K562 (cell line): Measurements from ENCODE around the gene PPP2R5A. TPM values are rescaled to one million over a fixed set of nuclear protein-coding genes. Genes with fewer than 3 reads are reported as not detected.

Experiments
- ATAC-seq: fragments of 200-7000 bp; cut with Tn5 transposase; 3 replicates; pipeline ENCODE4 v1.9.1; 2020; ENCODE audit warnings: moderate library complexity
- BruUV-seq: library from RNA; stranded (reverse); fragments of 400-500 nt; replicated peaks from 2 replicates; lab custom pipeline; 2021; lab: Mats Ljungman, UMichigan
- CTCF ChIA-PET: fragments of 300-600 bp; formaldehyde crosslinking; extraction: SDS; loops from one replicate; lab custom pipeline; 2021; ENCODE audit warnings: low intra/inter-chr PET ratio; lab: Yijun Ruan, JAX
- POLR2A ChIA-PET: fragments of 300-600, 350-650 bp; sonication (Branson Sonifier 250); formaldehyde crosslinking; extraction: SDS; loops from one replicate; lab custom pipeline; 2021; ENCODE audit warnings: antibody characterized with exemption, inconsistent platforms; lab: Yijun Ruan, JAX
- DNase-seq, 4 experiments: peaks; one replicate each; pipeline versions ENCODE4 v3.0.0 to v3.0.0-alpha.2; 2011 to 2018; ENCODE audit warnings: low spot score in 3 of 4, mixed read lengths in 3 of 4; ENCODE audit errors: extremely low read depth in 1 of 4
- FAIRE-seq: peaks from 2 replicates; lab custom pipeline; 2011; peaks lifted over from hg19 to GRCh38; lab: Jason Lieb, UNC
- H2AFZ ChIP-seq: 2 replicates; pipeline ENCODE4 v1.6.0; 2011; ENCODE audit warnings: low read depth, low read length, control low read depth, inconsistent platforms
- H3K27ac ChIP-seq: fragments of 200-600 bp; 3 replicates; pipeline ENCODE4 v1.8.0; 2011; ENCODE audit warnings: low read depth, mild to moderate bottlenecking, control low read depth, inconsistent platforms, low read length, moderate library complexity, mixed read lengths; ENCODE audit errors: extremely low read depth
- H3K27me3 ChIP-seq, 2 experiments: fragments of 300-600 bp in 1 of 2; 2 replicates in 1 of 2; 3 replicates in 1 of 2; pipeline versions ENCODE4 v1.6.0 to v1.8.0; 2011; ENCODE audit warnings: inconsistent platforms in 2 of 2, low read length in 2 of 2, mild to moderate bottlenecking in 1 of 2, mixed read lengths in 1 of 2, moderate library complexity in 1 of 2; ENCODE audit not compliant: control insufficient read depth in 2 of 2, insufficient read depth in 2 of 2
- H3K36me3 ChIP-seq: fragments of 300-600 bp; 3 replicates; pipeline ENCODE4 v1.8.0; 2011; ENCODE audit warnings: mild to moderate bottlenecking, low read length, inconsistent platforms; ENCODE audit not compliant: control insufficient read depth, insufficient read depth
- H3K4me1 ChIP-seq, 2 experiments: fragments of 200-600 bp in 1 of 2; replicated peaks in 1 of 2; 2 replicates in 1 of 2; 3 replicates in 1 of 2; pipeline versions ENCODE4 v1.5.1 to v1.8.0; 2011; ENCODE audit warnings: inconsistent platforms in 2 of 2, low read length in 2 of 2, mild to moderate bottlenecking in 1 of 2, mixed read lengths in 1 of 2, moderate library complexity in 1 of 2; ENCODE audit not compliant: control insufficient read depth in 2 of 2, insufficient read depth in 2 of 2
- H3K4me2 ChIP-seq: 2 replicates; pipeline ENCODE4 v1.6.1; 2011; ENCODE audit warnings: low read length, control low read depth, inconsistent platforms, mixed read lengths; ENCODE audit not compliant: insufficient read depth
- H3K4me3 ChIP-seq: fragments of 200-600 bp; sonication (generic), shearing (Covaris generic); 2 replicates; pipeline ENCODE4 v1.5.1; 2016; ENCODE audit warnings: control low read depth, inconsistent platforms
- H3K79me2 ChIP-seq: fragments of 200-600 bp; 3 replicates; pipeline ENCODE4 v1.8.0; 2011; ENCODE audit warnings: low read length, inconsistent platforms; ENCODE audit not compliant: control insufficient read depth, insufficient read depth
- H3K9ac ChIP-seq, 2 experiments: 2 replicates each; pipeline versions ENCODE4 v1.6.0 to v1.6.1; 2011; ENCODE audit warnings: low read depth in 2 of 2, low read length in 2 of 2, control low read depth in 1 of 2, inconsistent platforms in 1 of 2, mild to moderate bottlenecking in 1 of 2, mixed read lengths in 1 of 2; ENCODE audit not compliant: insufficient read depth in 1 of 2
- H3K9me1 ChIP-seq: one replicate; pipeline ENCODE4 v1.6.0; 2011; ENCODE audit warnings: inconsistent platforms, mild to moderate bottlenecking, low read length, moderate library complexity; ENCODE audit not compliant: control insufficient read depth, insufficient read depth
- H3K9me3 ChIP-seq: replicated peaks from 2 replicates; pipeline ENCODE4 v1.5.1; 2011; ENCODE audit warnings: low read depth, low read length, inconsistent platforms; ENCODE audit not compliant: control insufficient read depth, insufficient read depth
- H4K20me1 ChIP-seq: replicated peaks from 2 replicates; pipeline ENCODE4 v1.6.1; 2011; ENCODE audit warnings: low read length, inconsistent platforms, mixed read lengths; ENCODE audit not compliant: control insufficient read depth, insufficient read depth
- BCOR ChIP-seq: fragments of 450-650 bp; IDR thresholded peaks from 2 replicates; pipeline ENCODE4 v1.6.1; 2016
- BRF1 ChIP-seq: IDR thresholded peaks from 3 replicates; pipeline ENCODE4 v1.6.1; 2011; ENCODE audit warnings: borderline replicate concordance, mild to moderate bottlenecking; ENCODE audit not compliant: insufficient read length; ENCODE audit errors: extremely low read depth
- C11orf30 ChIP-seq: fragments of 450-650 bp; IDR thresholded peaks from 2 replicates; pipeline ENCODE4 v1.6.1; 2016; ENCODE audit warnings: low read depth, mild to moderate bottlenecking
- POLR2B ChIP-seq: fragments of 450-650 bp; IDR thresholded peaks from 2 replicates; pipeline ENCODE4 v1.6.1; 2018; ENCODE audit warnings: low read depth; ENCODE audit not compliant: partially characterized antibody
- RBM15 ChIP-seq: fragments of 200-400 bp; formaldehyde crosslinking; IDR thresholded peaks from 2 replicates; pipeline ENCODE4 v1.6.1; 2018; ENCODE audit warnings: mild to moderate bottlenecking, low read length, moderate library complexity; ENCODE audit not compliant: insufficient read depth
- RBM25 ChIP-seq: fragments of 200-400 bp; formaldehyde crosslinking; IDR thresholded peaks from 2 replicates; pipeline ENCODE4 v1.6.1; 2018; ENCODE audit warnings: low read length, low read depth, moderate library complexity; ENCODE audit not compliant: severe bottlenecking
- SIN3A ChIP-seq, 2 experiments: fragments of 150-350 bp in 1 of 2; IDR thresholded peaks; 2 replicates each; pipeline ENCODE4 v1.6.1; 2011 to 2016; ENCODE audit warnings: borderline replicate concordance in 2 of 2, low read depth in 2 of 2, low read length in 2 of 2, mild to moderate bottlenecking in 2 of 2, moderate library complexity in 2 of 2; ENCODE audit not compliant: control insufficient read depth in 1 of 2
- ZBTB1 ChIP-seq: sonication (generic); formaldehyde crosslinking; IDR thresholded peaks from 2 replicates; pipeline ENCODE4 v1.8.1; 2023; ENCODE audit warnings: missing genetic modification reagents, low read depth, mild to moderate bottlenecking, borderline replicate concordance
- ZNF717 ChIP-seq: fragments of 250-450 bp; sonication (Bioruptor Pico); IDR thresholded peaks from 2 replicates; pipeline ENCODE4 v1.5.0; 2021
- WGBS: fragments of 100-300 bp; shearing (Covaris generic); methylation state at CpG from one replicate; pipeline ENCODE4 v1.1.6; 2016; ENCODE audit warnings: low coverage, mixed read lengths; ENCODE audit not compliant: insufficient coverage; ENCODE audit errors: missing lambda C conversion rate; 5-methylcytosine and 5-hydroxymethylcytosine counted together
- in situ Hi-C: fragments of 300-500 bp; cut with MboI; formaldehyde crosslinking; loops from 4 replicates; pipeline ENCODE4 v1.15.0; 2018; ENCODE audit warnings: inconsistent platforms, mixed read lengths
- intact Hi-C: fragments of 100-400 bp; cut with micrococcal nuclease; formaldehyde crosslinking; loops from 2 replicates; pipeline ENCODE4 v1.14.2; 2022
- polyA plus RNA-seq, 8 experiments: library from polyadenylated mRNA; depleted of rRNA in 4 of 8; stranded (reverse) in 5 of 8; unstranded in 3 of 8; fragments of >200 nt; fragmentation: Nextera tagmentation in 2 of 8; fragmentation: Illumina TruSeq in 1 of 8; extraction: Ambion mirVana in 2 of 8; extraction: Trizol in 1 of 8; gene quantifications; 2 replicates each; pipeline versions ENCODE4 v1.2.1 to v1.2.3, GENCODE V29; 2011 to 2014; ENCODE audit warnings: inconsistent platforms in 1 of 8, missing spikeins in 1 of 8
- total RNA-seq, 7 experiments: library from RNA; depleted of rRNA in 6 of 7; stranded (reverse); fragments of >200 nt in 6 of 7; fragmentation: Illumina TruSeq in 2 of 7; extraction: Trizol in 2 of 7; gene quantifications; 2 replicates each; pipeline versions ENCODE4 v1.2.1 to v1.2.3, GENCODE V29; 2011 to 2021; ENCODE audit warnings: low replicate concordance in 1 of 7
- TF ChIP-seq, protein P1 (sequence below): sonication (generic); IDR thresholded peaks from 2 replicates; pipeline ENCODE4 v1.6.1; 2016
- TF ChIP-seq, protein P2 (sequence below): sonication (generic); formaldehyde crosslinking; IDR thresholded peaks from 2 replicates; pipeline ENCODE4 v1.8.0; 2023; ENCODE audit warnings: mild to moderate bottlenecking, missing genetic modification reagents
- TF ChIP-seq, protein P3 (sequence below), 2 experiments: fragments of 200-800 bp in 1 of 2; sonication (Bioruptor generic) in 1 of 2; sonication (generic) in 1 of 2; formaldehyde crosslinking in 1 of 2; IDR thresholded peaks in 1 of 2; conservative IDR thresholded peaks in 1 of 2; 2 replicates each; pipeline versions ENCODE4 v1.5.0 to v1.6.1; 2016 to 2020; ENCODE audit warnings: missing compliant biosample characterization in 1 of 2, missing genetic modification characterization in 1 of 2, missing genetic modification reagents in 1 of 2
- TF ChIP-seq, protein P4 (sequence below): fragments of 200-400 bp; formaldehyde crosslinking; IDR thresholded peaks from 2 replicates; pipeline ENCODE4 v1.6.1; 2017; ENCODE audit warnings: mild to moderate bottlenecking, low read depth, low read length, moderate library complexity
- TF ChIP-seq, protein P5 (sequence below): fragments of 250-450 bp; sonication (Bioruptor Pico); IDR thresholded peaks from 2 replicates; pipeline ENCODE4 v1.5.0; 2021

The PPP2R5A gene
- total and polyA plus RNA-seq, 9 of the 15 experiments (the other 6 are each of a cell fraction or from before 2014, with no cell fraction given) = 26.9 to 106 (median 64.3) TPM

DNA sequence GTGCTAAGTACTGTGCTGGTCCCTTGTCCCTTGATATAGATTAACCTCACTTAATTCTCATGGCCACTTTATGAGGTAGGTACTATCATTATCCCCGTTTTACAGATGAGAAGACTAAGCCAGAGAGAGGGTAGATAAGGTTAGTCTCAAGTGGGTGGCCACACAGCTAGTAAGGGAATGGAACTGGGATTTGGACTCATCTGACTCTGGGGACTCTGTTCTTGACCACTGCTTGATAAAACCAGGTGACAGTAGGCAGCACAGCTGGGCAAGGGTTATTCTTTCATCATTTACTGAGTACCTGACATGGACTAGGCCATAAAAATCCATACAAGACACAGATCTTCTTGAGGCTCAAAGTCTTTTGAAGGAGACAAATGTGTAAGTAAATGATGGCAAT, 37.2 kb upstream of the PPP2R5A start:
- no peaks in the 10 kb centered on the region for H3K79me2 ChIP-seq
- H3K27ac ChIP-seq = no peak overlapping the region
- H4K20me1 ChIP-seq = no peaks in the 10 kb centered on the region
- H2AFZ ChIP-seq = 0 out of 2 replicates have a peak overlapping the region, but pooled peaks have one; percentile 22
- no peak overlapping the region for H3K4me3 ChIP-seq
- DNase-seq (no peak), ATAC-seq (no peak), FAIRE-seq (no peak)
- in situ Hi-C loops (no loop called here), intact Hi-C loops (no loop called here)
- H3K36me3 ChIP-seq = no peaks in the 10 kb centered on the region; the same call in 2 of the 3 replicates
- no peak overlapping the region for H3K4me2 ChIP-seq
- H3K9ac ChIP-seq = no peak overlapping the region
- 48% methylated on average over 1 of the region's 1 CpG for WGBS
- H3K27me3 ChIP-seq = no peaks in the 10 kb centered on the region
- no TSS peak for BruUV-seq
- CTCF ChIA-PET = no interaction called here
- POLR2A ChIA-PET = interaction anchor here (1.0 to 1.7 kb wide), 3 partner anchors 14 to 140 kb away, joined by 3 to 6 read pairs (median 4); no protein-coding TSS in a partner anchor
- H3K4me1 ChIP-seq = peaks cover under 1 to 16% of the 10 kb centered on the region in 2 experiments; a peak in 4 of 5 replicates
- H3K9me1 ChIP-seq = no peaks in the 10 kb centered on the region
- no peaks in the 10 kb centered on the region for H3K9me3 ChIP-seq
- TF ChIP-seq, protein P1, sequence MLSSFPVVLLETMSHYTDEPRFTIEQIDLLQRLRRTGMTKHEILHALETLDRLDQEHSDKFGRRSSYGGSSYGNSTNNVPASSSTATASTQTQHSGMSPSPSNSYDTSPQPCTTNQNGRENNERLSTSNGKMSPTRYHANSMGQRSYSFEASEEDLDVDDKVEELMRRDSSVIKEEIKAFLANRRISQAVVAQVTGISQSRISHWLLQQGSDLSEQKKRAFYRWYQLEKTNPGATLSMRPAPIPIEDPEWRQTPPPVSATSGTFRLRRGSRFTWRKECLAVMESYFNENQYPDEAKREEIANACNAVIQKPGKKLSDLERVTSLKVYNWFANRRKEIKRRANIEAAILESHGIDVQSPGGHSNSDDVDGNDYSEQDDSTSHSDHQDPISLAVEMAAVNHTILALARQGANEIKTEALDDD = peak; percentile 62; the same call in 1 of the 2 replicates
- TF ChIP-seq, protein P2, sequence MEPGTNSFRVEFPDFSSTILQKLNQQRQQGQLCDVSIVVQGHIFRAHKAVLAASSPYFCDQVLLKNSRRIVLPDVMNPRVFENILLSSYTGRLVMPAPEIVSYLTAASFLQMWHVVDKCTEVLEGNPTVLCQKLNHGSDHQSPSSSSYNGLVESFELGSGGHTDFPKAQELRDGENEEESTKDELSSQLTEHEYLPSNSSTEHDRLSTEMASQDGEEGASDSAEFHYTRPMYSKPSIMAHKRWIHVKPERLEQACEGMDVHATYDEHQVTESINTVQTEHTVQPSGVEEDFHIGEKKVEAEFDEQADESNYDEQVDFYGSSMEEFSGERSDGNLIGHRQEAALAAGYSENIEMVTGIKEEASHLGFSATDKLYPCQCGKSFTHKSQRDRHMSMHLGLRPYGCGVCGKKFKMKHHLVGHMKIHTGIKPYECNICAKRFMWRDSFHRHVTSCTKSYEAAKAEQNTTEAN (CRISPR knock-in tag) = no peak
- peak; percentile 85 for TF ChIP-seq BCOR
- TF ChIP-seq RBM25 = peak; percentile 93
- TF ChIP-seq, protein P3, sequence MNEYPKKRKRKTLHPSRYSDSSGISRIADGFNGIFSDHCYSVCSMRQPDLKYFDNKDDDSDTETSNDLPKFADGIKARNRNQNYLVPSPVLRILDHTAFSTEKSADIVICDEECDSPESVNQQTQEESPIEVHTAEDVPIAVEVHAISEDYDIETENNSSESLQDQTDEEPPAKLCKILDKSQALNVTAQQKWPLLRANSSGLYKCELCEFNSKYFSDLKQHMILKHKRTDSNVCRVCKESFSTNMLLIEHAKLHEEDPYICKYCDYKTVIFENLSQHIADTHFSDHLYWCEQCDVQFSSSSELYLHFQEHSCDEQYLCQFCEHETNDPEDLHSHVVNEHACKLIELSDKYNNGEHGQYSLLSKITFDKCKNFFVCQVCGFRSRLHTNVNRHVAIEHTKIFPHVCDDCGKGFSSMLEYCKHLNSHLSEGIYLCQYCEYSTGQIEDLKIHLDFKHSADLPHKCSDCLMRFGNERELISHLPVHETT (CRISPR knock-in tag; conservative IDR thresholded peaks at IDR 0.05 in 1 of 2, IDR thresholded peaks at IDR 0.05 in 1 of 2) = no peak
- TF ChIP-seq SIN3A (IDR thresholded peaks at IDR 0.05; ENCODE audit: borderline replicate concordance in 2 of 2, control insufficient read depth in 1 of 2, low read depth in 2 of 2, low read length in 2 of 2) = no peak
- TF ChIP-seq C11orf30 = no peak
- TF ChIP-seq ZNF717 (CRISPR knock-in tag) = no peak
- TF ChIP-seq, protein P4, sequence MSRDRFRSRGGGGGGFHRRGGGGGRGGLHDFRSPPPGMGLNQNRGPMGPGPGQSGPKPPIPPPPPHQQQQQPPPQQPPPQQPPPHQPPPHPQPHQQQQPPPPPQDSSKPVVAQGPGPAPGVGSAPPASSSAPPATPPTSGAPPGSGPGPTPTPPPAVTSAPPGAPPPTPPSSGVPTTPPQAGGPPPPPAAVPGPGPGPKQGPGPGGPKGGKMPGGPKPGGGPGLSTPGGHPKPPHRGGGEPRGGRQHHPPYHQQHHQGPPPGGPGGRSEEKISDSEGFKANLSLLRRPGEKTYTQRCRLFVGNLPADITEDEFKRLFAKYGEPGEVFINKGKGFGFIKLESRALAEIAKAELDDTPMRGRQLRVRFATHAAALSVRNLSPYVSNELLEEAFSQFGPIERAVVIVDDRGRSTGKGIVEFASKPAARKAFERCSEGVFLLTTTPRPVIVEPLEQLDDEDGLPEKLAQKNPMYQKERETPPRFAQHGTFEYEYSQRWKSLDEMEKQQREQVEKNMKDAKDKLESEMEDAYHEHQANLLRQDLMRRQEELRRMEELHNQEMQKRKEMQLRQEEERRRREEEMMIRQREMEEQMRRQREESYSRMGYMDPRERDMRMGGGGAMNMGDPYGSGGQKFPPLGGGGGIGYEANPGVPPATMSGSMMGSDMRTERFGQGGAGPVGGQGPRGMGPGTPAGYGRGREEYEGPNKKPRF = no peak
- no peak for TF ChIP-seq POLR2B
- TF ChIP-seq, protein P5, sequence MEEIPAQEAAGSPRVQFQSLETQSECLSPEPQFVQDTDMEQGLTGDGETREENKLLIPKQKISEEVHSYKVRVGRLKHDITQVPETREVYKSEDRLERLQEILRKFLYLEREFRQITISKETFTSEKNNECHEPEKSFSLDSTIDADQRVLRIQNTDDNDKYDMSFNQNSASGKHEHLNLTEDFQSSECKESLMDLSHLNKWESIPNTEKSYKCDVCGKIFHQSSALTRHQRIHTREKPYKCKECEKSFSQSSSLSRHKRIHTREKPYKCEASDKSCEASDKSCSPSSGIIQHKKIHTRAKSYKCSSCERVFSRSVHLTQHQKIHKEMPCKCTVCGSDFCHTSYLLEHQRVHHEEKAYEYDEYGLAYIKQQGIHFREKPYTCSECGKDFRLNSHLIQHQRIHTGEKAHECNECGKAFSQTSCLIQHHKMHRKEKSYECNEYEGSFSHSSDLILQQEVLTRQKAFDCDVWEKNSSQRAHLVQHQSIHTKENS (CRISPR knock-in tag) = no peak
- no peak for TF ChIP-seq ZBTB1 (CRISPR knock-in tag)
- TF ChIP-seq RBM15 = no peak
- TF ChIP-seq BRF1 = no peak
